ENCODE measurements around the gene PCDHB12.
A peak's percentile ranks its signal among the peaks of the same experiment; 100 is the strongest.
"Not testable (repeated sequence)": the region's sequence is repeated elsewhere in the genome, so short reads cannot be mapped to it uniquely, and the experiment has no call there.

The PCDHB12 gene

GRCh38 chr5:141223112-141223783 lies 14.7 kb downstream of the PCDHB12 start, which contains the start of gene PCDHB14:
TSS of gene PCDHB14 (plus strand) at chr5:141223343. CDS start at chr5:141223506, 163 bp downstream.
- H3K27ac Mint-ChIP-seq, result peak within 1 kb of the TSS; percentile 67 to 83 (median 82)
- no peaks in the 10 kb centered on the region for H3K27me3 Mint-ChIP-seq (ENCODE audit: low read depth)
- peak within 1 kb of the TSS; percentile 77 to 88 (median 85) for H3K4me3 Mint-ChIP-seq
- H3K4me1 Mint-ChIP-seq, result no peaks in the 10 kb centered on the region
- H3K36me3 Mint-ChIP-seq (ENCODE audit: low read depth), result peaks cover 83% of the 10 kb centered on the region
- peaks cover 76% of the 10 kb centered on the region for H3K9me3 Mint-ChIP-seq
- TF ChIP-seq CTCF (IDR thresholded peaks at IDR 0.05; ENCODE audit: unreplicated experiment in 3 of 3), result peak in 1 of 3 experiments; percentile 43

- H3K27me3 Mint-ChIP-seq (ENCODE audit: low read depth); H3K4me3 Mint-ChIP-seq; H3K27ac Mint-ChIP-seq; H3K4me1 Mint-ChIP-seq: not testable (repeated sequence)
- peaks cover 69% of the 10 kb centered on the region for H3K9me3 Mint-ChIP-seq
- H3K36me3 Mint-ChIP-seq (ENCODE audit: low read depth), result peaks cover 74% of the 10 kb centered on the region
These were observed 16.3 kb downstream of the PCDHB12 start for GRCh38 chr5:141224844-141225243.

- not testable (repeated sequence) for H3K27ac Mint-ChIP-seq; H3K27me3 Mint-ChIP-seq (ENCODE audit: low read depth); H3K4me3 Mint-ChIP-seq; H3K4me1 Mint-ChIP-seq
- Mint-ChIP-seq H3K36me3 (ENCODE audit: low read depth) (peaks cover 68% of the 10 kb centered on the region), H3K9me3 (peaks cover 67% of the 10 kb centered on the region)
These were observed 16.9 kb downstream of the PCDHB12 start for GRCh38 chr5:141225421-141225820.

GRCh38 chr5:141234109-141234667 lies 25.7 kb downstream of the PCDHB12 start:
- Mint-ChIP-seq H3K4me1 (no peaks in the 10 kb centered on the region), H3K4me3 (no peak overlapping the region), H3K36me3 (ENCODE audit: low read depth) (peaks cover 56% of the 10 kb centered on the region), H3K9me3 (peaks cover 65% of the 10 kb centered on the region), H3K27ac (no peak overlapping the region), H3K27me3 (ENCODE audit: low read depth) (no peaks in the 10 kb centered on the region)
- TF ChIP-seq CTCF (IDR thresholded peaks at IDR 0.05; ENCODE audit: unreplicated experiment in 3 of 3), result no peak

- Mint-ChIP-seq H3K9me3 (peaks cover 79% of the 10 kb centered on the region), H3K36me3 (ENCODE audit: low read depth) (peaks cover 74% of the 10 kb centered on the region)
- H3K4me1 Mint-ChIP-seq; H3K27me3 Mint-ChIP-seq (ENCODE audit: low read depth); H3K4me3 Mint-ChIP-seq; H3K27ac Mint-ChIP-seq: not testable (repeated sequence)
These were observed 27.4 kb downstream of the PCDHB12 start for GRCh38 chr5:141235922-141236321.

GRCh38 chr5:141236516-141237313 lies 28.2 kb downstream of the PCDHB12 start:
- Mint-ChIP-seq H3K27ac (no peak overlapping the region), H3K4me1 (no peaks in the 10 kb centered on the region), H3K4me3 (no peak overlapping the region), H3K27me3 (ENCODE audit: low read depth) (no peaks in the 10 kb centered on the region), H3K36me3 (ENCODE audit: low read depth) (peaks cover 71% of the 10 kb centered on the region), H3K9me3 (peaks cover 75% of the 10 kb centered on the region)
- TF ChIP-seq CTCF (IDR thresholded peaks at IDR 0.05; ENCODE audit: unreplicated experiment in 3 of 3), result no peak

- Mint-ChIP-seq H3K36me3 (ENCODE audit: low read depth) (peaks cover 83% of the 10 kb centered on the region), H3K4me1 (no peaks in the 10 kb centered on the region), H3K27ac (no peak overlapping the region), H3K27me3 (ENCODE audit: low read depth) (no peaks in the 10 kb centered on the region), H3K4me3 (no peak overlapping the region), H3K9me3 (peaks cover 82% of the 10 kb centered on the region)
- no peak for TF ChIP-seq CTCF (IDR thresholded peaks at IDR 0.05; ENCODE audit: unreplicated experiment in 3 of 3)
These were observed 33.0 kb downstream of the PCDHB12 start for GRCh38 chr5:141241496-141241895.

All from nephron (organoid).